HEK293 (cell line): ENCODE results near the gene NAT8L.

Source experiments
- CTCF ChIA-PET: fragments of 350-600 bp; formaldehyde crosslinking; extraction: SDS; loops from one replicate; lab custom pipeline; 2021; ENCODE audit warnings: antibody characterized with exemption; lab: Yijun Ruan, JAX
- POLR2A ChIA-PET: fragments of 300-600 bp; formaldehyde crosslinking; extraction: SDS; loops from one replicate; lab custom pipeline; 2020; ENCODE audit warnings: antibody characterized with exemption, inconsistent platforms; lab: Yijun Ruan, JAX
- H3K27ac ChIP-seq: fragments of 200-500 bp; sonication (Bioruptor generic); 2 replicates; pipeline ENCODE4 v1.5.1; 2014; ENCODE audit warnings: low read depth, low read length, control low read depth, inconsistent platforms; ENCODE audit errors: extremely low read depth
- H3K36me3 ChIP-seq, 2 experiments: fragments of 200-500 bp in 1 of 2; sonication (Bioruptor generic) in 1 of 2; 1 replicate in 1 of 2; 2 replicates in 1 of 2; pipeline ENCODE4 v1.5.1; 2014 to 2017; ENCODE audit warnings: inconsistent platforms in 2 of 2, low read length in 2 of 2; ENCODE audit not compliant: control insufficient read depth in 2 of 2, insufficient read depth in 1 of 2
- H3K4me1 ChIP-seq: fragments of 200-500 bp; sonication (Bioruptor generic); 2 replicates; pipeline ENCODE4 v1.5.1; 2014; ENCODE audit warnings: mild to moderate bottlenecking, low read length, inconsistent platforms; ENCODE audit not compliant: control insufficient read depth, insufficient read depth
- H3K4me3 ChIP-seq: 2 replicates; pipeline ENCODE4 v1.5.1; 2011; ENCODE audit warnings: low read depth, mild to moderate bottlenecking, control low read depth, low read length, moderate library complexity
- H3K9me3 ChIP-seq: fragments of 200-500 bp; sonication (Bioruptor generic); 2 replicates; pipeline ENCODE4 v1.5.1; 2014; ENCODE audit warnings: low read depth, low read length, inconsistent platforms; ENCODE audit not compliant: control insufficient read depth, insufficient read depth
- GLI2 ChIP-seq: fragments of 450-650 bp; formaldehyde crosslinking; IDR thresholded peaks from 2 replicates; pipeline ENCODE4; 2017; ENCODE audit warnings: missing biosample characterization, missing genetic modification characterization, low read depth, borderline replicate concordance
- RBAK ChIP-seq: fragments of 450-650 bp; formaldehyde crosslinking; IDR thresholded peaks from 2 replicates; pipeline ENCODE4 v1.5.1; 2016; ENCODE audit warnings: missing biosample characterization, missing genetic modification characterization
- SALL2 ChIP-seq: fragments of 450-650 bp; formaldehyde crosslinking; IDR thresholded peaks from 2 replicates; pipeline ENCODE4 v1.5.0; 2017; ENCODE audit warnings: missing biosample characterization, mild to moderate bottlenecking, missing genetic modification characterization, borderline replicate concordance
- ZEB2 ChIP-seq: fragments of 450-650 bp; formaldehyde crosslinking; IDR thresholded peaks from 2 replicates; pipeline ENCODE4 v1.5.1; 2016; ENCODE audit warnings: missing biosample characterization, missing genetic modification characterization
- ZFP3 ChIP-seq: fragments of 450-650 bp; formaldehyde crosslinking; IDR thresholded peaks from 2 replicates; pipeline ENCODE4 v1.5.1; 2016; ENCODE audit warnings: low read depth, missing biosample characterization, missing genetic modification characterization
- ZFP41 ChIP-seq: fragments of 450-650 bp; formaldehyde crosslinking; IDR thresholded peaks from 2 replicates; pipeline ENCODE4 v1.5.1; 2016; ENCODE audit warnings: missing biosample characterization, missing genetic modification characterization, borderline replicate concordance
- ZNF114 ChIP-seq: fragments of 450-650 bp; formaldehyde crosslinking; IDR thresholded peaks from 2 replicates; pipeline ENCODE4 v1.5.0; 2017; ENCODE audit warnings: missing biosample characterization, missing genetic modification characterization
- ZNF174 ChIP-seq: fragments of 450-650 bp; formaldehyde crosslinking; IDR thresholded peaks from 2 replicates; pipeline ENCODE4 v1.5.0; 2017; ENCODE audit warnings: missing biosample characterization, mild to moderate bottlenecking, missing genetic modification characterization
- ZNF184 ChIP-seq: fragments of 450-650 bp; IDR thresholded peaks from 2 replicates; pipeline ENCODE4 v1.5.1; 2018; ENCODE audit warnings: missing biosample characterization, mild to moderate bottlenecking, missing genetic modification characterization
- ZNF274 ChIP-seq, 2 experiments: fragments of 200-500 bp in 1 of 2; fragments of 450-650 bp in 1 of 2; sonication (Bioruptor generic) in 1 of 2; formaldehyde crosslinking in 1 of 2; IDR thresholded peaks; 2 replicates each; pipeline versions ENCODE4 v1.5.1 to v1.6.1; 2014 to 2016; ENCODE audit warnings: borderline replicate concordance in 1 of 2, inconsistent platforms in 1 of 2, low read length in 1 of 2, missing biosample characterization in 1 of 2, missing genetic modification characterization in 1 of 2
- ZNF37A ChIP-seq: fragments of 450-650 bp; IDR thresholded peaks from 2 replicates; pipeline ENCODE4 v1.5.1; 2018; ENCODE audit warnings: missing biosample characterization, missing genetic modification characterization
- ZNF626 ChIP-seq: fragments of 450-650 bp; sonication (Bioruptor Pico); formaldehyde crosslinking; IDR thresholded peaks from 2 replicates; pipeline ENCODE4 v1.5.1; 2018; ENCODE audit warnings: missing biosample characterization, missing genetic modification characterization, inconsistent platforms
- TF ChIP-seq, protein P1 (sequence below): fragments of 450-650 bp; formaldehyde crosslinking; conservative IDR thresholded peaks from 2 replicates; pipeline ENCODE4 v1.5.1; 2016; ENCODE audit warnings: low read depth, missing biosample characterization, missing genetic modification characterization
- TF ChIP-seq, protein P2 (sequence below): fragments of 450-650 bp; formaldehyde crosslinking; IDR thresholded peaks from 2 replicates; pipeline ENCODE4 v1.5.1; 2016; ENCODE audit warnings: missing biosample characterization, missing genetic modification characterization
- TF ChIP-seq, protein P3 (sequence below): fragments of 450-650 bp; formaldehyde crosslinking; IDR thresholded peaks from 2 replicates; pipeline ENCODE4 v1.5.1; 2016; ENCODE audit warnings: missing biosample characterization, missing genetic modification characterization
- TF ChIP-seq, protein P4 (sequence below): fragments of 450-650 bp; formaldehyde crosslinking; IDR thresholded peaks from 2 replicates; pipeline ENCODE4 v1.5.1; 2016; ENCODE audit warnings: missing biosample characterization, missing genetic modification characterization
- TF ChIP-seq, protein P5 (sequence below): fragments of 450-650 bp; formaldehyde crosslinking; IDR thresholded peaks from 2 replicates; pipeline ENCODE4 v1.5.1; 2016; ENCODE audit warnings: missing biosample characterization, missing genetic modification characterization, low read depth

The NAT8L gene

DNA sequence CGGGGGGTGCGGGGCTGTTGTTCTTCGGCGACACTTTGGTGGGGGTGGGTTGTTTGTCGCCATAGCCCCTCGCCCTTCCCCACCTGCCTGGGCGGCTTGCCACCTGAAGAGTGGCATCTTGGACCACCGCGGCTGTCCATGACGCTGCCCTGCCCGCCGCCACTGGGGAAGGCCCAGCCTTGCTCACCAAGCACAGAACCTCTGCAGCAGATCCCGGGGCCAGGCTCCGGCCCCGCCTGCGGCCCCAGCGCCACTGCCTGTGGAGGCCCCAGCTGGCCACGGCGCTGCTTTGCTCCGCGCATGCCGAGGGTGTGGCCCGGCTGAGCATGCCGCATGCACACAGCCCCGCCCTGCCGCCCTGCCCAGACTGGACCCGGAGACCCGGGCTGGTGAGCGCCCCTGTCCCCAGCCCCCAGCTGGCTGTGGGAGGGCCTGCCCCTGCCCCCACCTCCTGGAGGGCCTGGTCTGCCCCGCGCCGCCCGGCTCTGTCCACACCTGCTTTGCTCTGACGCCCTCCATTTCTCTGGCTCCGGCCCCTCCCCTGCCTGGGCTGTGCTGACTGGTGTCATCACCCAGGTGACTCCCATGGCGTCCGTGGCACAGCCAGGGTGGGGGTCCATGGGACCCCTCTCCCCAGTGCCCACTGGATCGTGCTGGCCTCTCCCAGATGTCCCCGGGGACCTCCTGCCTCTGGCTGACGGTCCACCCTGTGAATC is 5.3 kb downstream of the NAT8L start (continued):
- TF ChIP-seq, protein P1, sequence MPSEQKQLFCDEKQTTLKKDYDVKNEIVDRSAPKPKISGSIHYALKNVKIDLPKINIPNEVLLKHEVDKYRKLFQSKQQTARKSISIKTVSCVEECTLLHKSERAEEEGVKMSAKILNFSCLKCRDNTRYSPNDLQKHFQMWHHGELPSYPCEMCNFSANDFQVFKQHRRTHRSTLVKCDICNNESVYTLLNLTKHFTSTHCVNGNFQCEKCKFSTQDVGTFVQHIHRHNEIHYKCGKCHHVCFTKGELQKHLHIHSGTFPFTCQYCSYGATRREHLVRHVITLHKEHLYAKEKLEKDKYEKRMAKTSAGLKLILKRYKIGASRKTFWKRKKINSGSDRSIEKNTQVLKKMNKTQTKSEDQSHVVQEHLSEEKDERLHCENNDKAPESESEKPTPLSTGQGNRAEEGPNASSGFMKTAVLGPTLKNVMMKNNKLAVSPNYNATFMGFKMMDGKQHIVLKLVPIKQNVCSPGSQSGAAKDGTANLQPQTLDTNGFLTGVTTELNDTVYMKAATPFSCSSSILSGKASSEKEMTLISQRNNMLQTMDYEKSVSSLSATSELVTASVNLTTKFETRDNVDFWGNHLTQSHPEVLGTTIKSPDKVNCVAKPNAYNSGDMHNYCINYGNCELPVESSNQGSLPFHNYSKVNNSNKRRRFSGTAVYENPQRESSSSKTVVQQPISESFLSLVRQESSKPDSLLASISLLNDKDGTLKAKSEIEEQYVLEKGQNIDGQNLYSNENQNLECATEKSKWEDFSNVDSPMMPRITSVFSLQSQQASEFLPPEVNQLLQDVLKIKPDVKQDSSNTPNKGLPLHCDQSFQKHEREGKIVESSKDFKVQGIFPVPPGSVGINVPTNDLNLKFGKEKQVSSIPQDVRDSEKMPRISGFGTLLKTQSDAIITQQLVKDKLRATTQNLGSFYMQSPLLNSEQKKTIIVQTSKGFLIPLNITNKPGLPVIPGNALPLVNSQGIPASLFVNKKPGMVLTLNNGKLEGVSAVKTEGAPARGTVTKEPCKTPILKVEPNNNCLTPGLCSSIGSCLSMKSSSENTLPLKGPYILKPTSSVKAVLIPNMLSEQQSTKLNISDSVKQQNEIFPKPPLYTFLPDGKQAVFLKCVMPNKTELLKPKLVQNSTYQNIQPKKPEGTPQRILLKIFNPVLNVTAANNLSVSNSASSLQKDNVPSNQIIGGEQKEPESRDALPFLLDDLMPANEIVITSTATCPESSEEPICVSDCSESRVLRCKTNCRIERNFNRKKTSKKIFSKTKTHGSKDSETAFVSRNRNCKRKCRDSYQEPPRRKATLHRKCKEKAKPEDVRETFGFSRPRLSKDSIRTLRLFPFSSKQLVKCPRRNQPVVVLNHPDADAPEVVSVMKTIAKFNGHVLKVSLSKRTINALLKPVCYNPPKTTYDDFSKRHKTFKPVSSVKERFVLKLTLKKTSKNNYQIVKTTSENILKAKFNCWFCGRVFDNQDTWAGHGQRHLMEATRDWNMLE (tag by site-specific recombination), result no peak
- TF ChIP-seq, protein P2, sequence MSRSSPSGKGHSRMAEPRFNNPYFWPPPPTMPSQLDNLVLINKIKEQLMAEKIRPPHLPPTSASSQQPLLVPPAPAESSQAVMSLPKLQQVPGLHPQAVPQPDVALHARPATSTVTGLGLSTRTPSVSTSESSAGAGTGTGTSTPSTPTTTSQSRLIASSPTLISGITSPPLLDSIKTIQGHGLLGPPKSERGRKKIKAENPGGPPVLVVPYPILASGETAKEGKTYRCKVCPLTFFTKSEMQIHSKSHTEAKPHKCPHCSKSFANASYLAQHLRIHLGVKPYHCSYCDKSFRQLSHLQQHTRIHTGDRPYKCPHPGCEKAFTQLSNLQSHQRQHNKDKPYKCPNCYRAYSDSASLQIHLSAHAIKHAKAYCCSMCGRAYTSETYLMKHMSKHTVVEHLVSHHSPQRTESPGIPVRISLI (tag by site-specific recombination), result no peak
- TF ChIP-seq ZEB2 (tag by site-specific recombination) (no peak), SALL2 (tag by site-specific recombination) (no peak), ZFP3 (tag by site-specific recombination) (no peak), ZNF37A (no peak), ZNF184 (tag by site-specific recombination) (no peak), RBAK (tag by site-specific recombination) (no peak), ZNF174 (tag by site-specific recombination) (no peak)
- TF ChIP-seq, protein P3, sequence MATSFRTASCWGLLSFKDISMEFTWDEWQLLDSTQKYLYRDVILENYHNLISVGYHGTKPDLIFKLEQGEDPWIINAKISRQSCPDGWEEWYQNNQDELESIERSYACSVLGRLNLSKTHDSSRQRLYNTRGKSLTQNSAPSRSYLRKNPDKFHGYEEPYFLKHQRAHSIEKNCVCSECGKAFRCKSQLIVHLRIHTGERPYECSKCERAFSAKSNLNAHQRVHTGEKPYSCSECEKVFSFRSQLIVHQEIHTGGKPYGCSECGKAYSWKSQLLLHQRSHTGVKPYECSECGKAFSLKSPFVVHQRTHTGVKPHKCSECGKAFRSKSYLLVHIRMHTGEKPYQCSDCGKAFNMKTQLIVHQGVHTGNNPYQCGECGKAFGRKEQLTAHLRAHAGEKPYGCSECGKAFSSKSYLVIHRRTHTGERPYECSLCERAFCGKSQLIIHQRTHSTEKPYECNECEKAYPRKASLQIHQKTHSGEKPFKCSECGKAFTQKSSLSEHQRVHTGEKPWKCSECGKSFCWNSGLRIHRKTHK (tag by site-specific recombination), result no peak
- TF ChIP-seq, protein P4, sequence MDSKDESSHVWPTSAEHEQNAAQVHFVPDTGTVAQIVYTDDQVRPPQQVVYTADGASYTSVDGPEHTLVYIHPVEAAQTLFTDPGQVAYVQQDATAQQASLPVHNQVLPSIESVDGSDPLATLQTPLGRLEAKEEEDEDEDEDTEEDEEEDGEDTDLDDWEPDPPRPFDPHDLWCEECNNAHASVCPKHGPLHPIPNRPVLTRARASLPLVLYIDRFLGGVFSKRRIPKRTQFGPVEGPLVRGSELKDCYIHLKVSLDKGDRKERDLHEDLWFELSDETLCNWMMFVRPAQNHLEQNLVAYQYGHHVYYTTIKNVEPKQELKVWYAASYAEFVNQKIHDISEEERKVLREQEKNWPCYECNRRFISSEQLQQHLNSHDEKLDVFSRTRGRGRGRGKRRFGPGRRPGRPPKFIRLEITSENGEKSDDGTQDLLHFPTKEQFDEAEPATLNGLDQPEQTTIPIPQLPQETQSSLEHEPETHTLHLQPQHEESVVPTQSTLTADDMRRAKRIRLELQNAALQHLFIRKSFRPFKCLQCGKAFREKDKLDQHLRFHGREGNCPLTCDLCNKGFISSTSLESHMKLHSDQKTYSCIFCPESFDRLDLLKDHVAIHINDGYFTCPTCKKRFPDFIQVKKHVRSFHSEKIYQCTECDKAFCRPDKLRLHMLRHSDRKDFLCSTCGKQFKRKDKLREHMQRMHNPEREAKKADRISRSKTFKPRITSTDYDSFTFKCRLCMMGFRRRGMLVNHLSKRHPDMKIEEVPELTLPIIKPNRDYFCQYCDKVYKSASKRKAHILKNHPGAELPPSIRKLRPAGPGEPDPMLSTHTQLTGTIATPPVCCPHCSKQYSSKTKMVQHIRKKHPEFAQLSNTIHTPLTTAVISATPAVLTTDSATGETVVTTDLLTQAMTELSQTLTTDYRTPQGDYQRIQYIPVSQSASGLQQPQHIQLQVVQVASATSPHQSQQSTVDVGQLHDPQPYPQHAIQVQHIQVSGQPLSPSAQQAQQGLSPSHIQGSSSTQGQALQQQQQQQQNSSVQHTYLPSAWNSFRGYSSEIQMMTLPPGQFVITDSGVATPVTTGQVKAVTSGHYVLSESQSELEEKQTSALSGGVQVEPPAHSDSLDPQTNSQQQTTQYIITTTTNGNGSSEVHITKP (tag by site-specific recombination), result no peak

DNA sequence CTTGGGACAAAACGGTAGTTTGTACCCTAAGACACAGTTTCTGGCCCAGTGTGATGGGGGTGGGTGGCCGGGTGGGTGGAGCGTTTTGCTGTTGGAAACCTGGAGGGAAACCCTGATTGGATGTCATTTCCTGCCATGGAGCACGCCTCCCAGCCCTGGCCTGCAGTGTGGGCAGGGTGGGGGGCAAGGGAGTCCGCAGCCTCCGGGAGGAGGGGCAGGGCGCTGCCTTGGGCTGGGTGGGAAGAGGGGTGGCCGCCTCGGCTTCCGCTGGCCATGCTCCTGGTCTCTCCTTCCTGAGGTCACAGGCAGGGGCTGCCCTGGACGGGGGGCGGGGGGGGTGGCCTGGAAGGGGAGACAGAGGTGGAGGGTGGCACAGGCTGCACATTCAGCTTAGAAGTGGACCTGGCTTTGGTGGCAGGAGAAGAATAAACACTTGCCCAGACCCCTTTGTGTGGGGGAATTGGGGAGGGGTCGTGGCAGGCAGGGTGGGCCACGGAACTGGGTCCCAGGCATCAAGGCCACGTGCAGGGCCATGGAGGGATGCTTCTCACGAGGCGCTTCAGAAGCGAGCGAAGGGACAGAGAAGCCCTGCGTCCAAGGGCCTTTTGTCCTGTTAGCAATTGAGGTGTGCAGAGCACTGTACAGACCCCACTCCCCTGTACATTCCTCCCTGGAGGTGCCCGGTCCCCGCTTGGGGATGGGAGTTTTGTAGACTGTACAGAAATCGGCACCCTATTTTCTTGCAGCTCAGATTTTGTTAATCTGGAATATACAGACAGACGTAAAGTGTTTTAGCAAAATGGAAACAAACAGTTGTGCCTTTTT is 6.2 kb downstream of the NAT8L start:
- H3K36me3 ChIP-seq, result peaks cover 0 to 39% of the 10 kb centered on the region in 2 experiments; a peak in 1 of 3 replicates
- ChIA-PET POLR2A (no interaction called here), CTCF (no interaction called here)
- no peak overlapping the region for H3K27ac ChIP-seq
- no peak overlapping the region for H3K4me3 ChIP-seq
- no peaks in the 10 kb centered on the region for H3K9me3 ChIP-seq
- H3K4me1 ChIP-seq, result no peaks in the 10 kb centered on the region
- no peak for TF ChIP-seq ZFP41 (tag by site-specific recombination)
- TF ChIP-seq ZNF274 (IDR thresholded peaks at IDR 0.05; ENCODE audit: low read length), result no peak
- TF ChIP-seq ZNF274 (tag by site-specific recombination; IDR thresholded peaks at IDR 0.05; ENCODE audit: borderline replicate concordance), result no peak
- TF ChIP-seq, protein P5, sequence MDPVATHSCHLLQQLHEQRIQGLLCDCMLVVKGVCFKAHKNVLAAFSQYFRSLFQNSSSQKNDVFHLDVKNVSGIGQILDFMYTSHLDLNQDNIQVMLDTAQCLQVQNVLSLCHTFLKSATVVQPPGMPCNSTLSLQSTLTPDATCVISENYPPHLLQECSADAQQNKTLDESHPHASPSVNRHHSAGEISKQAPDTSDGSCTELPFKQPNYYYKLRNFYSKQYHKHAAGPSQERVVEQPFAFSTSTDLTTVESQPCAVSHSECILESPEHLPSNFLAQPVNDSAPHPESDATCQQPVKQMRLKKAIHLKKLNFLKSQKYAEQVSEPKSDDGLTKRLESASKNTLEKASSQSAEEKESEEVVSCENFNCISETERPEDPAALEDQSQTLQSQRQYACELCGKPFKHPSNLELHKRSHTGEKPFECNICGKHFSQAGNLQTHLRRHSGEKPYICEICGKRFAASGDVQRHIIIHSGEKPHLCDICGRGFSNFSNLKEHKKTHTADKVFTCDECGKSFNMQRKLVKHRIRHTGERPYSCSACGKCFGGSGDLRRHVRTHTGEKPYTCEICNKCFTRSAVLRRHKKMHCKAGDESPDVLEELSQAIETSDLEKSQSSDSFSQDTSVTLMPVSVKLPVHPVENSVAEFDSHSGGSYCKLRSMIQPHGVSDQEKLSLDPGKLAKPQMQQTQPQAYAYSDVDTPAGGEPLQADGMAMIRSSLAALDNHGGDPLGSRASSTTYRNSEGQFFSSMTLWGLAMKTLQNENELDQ (tag by site-specific recombination), result no peak
- TF ChIP-seq GLI2, result no peak
- TF ChIP-seq ZNF626 (tag by site-specific recombination), result no peak
- no peak for TF ChIP-seq ZNF114 (tag by site-specific recombination)
